HG03025 (cell line): ENCODE results near the gene TMTC4.
"Not testable (repeated sequence)": the region's sequence is repeated elsewhere in the genome, so short reads cannot be mapped to it uniquely, and the experiment has no call there.

ENCODE experiments used
- ATAC-seq: cut with Tn5 transposase; IDR thresholded peaks from one replicate; pipeline ENCODE4 v1.9.1; 2021; ENCODE audit warnings: mild to moderate bottlenecking, moderate library complexity; ENCODE audit not compliant: unreplicated experiment, low FRiP score

Gene TMTC4

GRCh38 chr13:100674572-100674871 is at the start of gene TMTC4:
Gene TMTC4 (minus strand): TSS chr13:100674795. CDS start chr13:100670362, 4,433 bp downstream.
- peak; percentile 44 for ATAC-seq

- ATAC-seq = no peak
Measured at GRCh38 chr13:100722517-100722916, 47.9 kb upstream of the TMTC4 start.

GRCh38 chr13:100721885-100722512 is 47.4 kb upstream of the TMTC4 start:
- no peak for ATAC-seq

GRCh38 chr13:100715604-100716003 is 41.0 kb upstream of the TMTC4 start:
- no peak for ATAC-seq

DNA sequence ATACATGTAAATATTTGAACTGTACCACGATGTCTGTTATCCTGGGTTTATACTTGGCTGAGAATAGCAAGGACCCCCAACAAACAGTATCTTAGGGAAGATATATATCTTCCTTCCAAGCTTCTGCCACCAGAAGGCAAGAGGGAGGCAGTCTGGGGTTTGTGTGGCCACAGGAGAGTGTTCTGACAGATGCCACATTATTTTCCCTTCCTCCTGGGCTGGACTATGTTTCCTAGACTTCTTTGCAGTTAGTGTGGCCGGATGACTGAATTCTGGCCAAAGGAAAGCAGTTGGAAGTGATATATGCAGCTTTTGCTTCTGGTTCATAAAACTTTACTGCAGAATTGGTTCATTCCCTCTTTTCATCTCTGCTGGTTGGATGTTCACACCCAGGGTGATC is 39.9 kb upstream of the TMTC4 start:
- no peak for ATAC-seq

- no peak for ATAC-seq
Measured at GRCh38 chr13:100710176-100710575, 35.6 kb upstream of the TMTC4 start.

- no peak for ATAC-seq
Measured at GRCh38 chr13:100707818-100708740, 33.5 kb upstream of the TMTC4 start.

- not testable (repeated sequence) for ATAC-seq
Measured at GRCh38 chr13:100698331-100698730, 23.7 kb upstream of the TMTC4 start.

GRCh38 chr13:100695509-100695773 is 20.8 kb upstream of the TMTC4 start:
- no peak for ATAC-seq

DNA sequence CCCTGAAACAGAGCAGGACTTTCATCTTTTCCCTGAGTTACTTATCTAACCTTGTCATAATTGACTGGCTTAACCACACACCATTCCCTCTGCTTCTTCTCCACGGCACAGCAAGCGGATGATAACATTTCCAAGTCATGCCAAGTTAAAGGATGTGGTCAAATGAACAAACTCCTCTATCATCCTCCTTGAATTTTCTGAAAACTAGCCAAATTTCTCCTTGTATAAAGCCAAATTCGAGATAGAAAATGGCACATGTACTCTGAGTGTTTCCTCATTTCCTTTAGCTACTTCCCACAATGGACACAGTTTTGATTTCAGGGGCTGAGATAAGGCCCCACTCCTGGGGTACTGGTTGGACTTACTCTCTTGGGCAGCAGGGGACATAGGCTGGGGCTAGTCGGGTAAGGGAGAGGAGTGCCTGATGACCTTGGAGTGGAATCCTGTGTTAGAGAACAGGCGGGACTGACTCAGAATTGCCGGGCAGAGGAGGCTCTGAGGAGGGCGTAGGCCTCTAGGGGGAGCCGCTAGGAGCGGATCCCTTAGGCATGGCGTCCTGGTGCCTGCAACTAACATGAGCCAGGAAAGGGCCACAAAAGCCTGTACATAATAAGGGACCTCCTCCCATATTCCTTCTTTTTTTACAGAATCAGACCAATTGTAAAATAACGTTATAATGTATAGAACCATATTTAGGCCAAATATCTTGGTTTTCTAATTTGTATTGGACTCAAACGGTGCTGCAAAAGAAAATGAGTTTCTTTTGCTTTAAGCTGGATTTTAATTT is 20.3 kb upstream of the TMTC4 start:
- no peak for ATAC-seq

DNA sequence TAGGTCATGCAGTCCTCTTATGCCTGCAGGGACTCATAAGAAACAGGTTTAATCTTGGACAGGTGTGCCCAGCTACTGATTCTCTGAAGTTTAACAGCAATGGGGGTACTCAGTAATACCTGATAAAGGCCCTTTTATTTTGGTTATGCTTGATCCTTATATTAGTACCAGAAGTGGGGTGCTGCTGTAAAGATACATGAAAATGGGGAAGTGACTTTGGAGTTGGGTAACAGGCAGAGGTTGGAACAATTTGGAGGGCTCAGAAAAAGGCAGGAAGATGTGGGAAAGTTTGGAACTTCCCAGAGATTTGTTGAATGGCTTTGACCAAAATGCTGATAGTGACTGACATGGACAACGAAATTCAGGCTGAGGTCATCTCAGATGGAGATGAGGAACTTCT is 14.6 kb upstream of the TMTC4 start:
- ATAC-seq = no peak

- ATAC-seq = no peak
Measured at GRCh38 chr13:100680131-100680530, 5.5 kb upstream of the TMTC4 start.

DNA sequence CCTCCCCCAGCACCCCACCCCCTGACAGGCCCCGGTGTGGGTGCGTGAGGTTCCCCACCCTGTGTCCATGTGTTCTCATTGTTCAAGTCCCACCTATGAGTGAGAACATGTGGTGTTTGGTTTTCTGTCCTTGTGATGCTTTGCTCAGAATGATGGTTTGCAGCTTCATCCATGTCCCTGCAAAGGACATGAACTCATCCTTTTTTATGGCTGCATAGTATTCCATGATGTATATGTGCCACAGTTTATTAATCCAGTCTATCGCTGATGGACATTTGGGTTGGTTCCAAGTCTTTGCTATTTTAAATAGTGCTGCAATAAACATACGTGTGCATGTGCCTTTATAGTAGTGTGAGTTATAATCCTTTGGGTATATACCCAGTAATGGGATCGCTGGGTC is 2.5 kb upstream of the TMTC4 start:
- not testable (repeated sequence) for ATAC-seq

DNA sequence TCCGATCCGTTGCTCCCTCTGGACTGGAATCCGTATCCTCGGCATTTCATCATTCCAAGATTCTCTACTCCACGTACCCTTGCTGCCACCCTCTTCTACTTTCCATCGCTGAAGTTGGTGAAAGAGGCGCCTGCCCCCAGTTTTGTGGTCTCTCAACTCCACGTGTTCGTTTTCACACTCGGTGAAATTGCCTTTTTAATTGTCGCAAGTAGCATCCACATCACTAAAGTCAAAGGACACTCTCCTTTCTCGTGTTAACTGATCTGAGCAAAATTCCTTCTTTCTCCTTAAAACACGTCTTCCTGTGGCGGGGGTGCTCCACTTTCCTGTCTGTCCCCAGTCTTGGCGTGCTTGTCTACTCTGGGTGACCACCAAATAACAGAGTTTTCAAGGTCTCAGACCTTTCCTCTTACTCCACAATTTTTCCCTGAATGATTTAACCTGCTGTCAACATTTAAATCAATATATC is 1.1 kb upstream of the TMTC4 start:
- ATAC-seq = no peak

- ATAC-seq = peak; percentile 97
Measured at GRCh38 chr13:100674872-100675660, 471 bp upstream of the TMTC4 start.

DNA sequence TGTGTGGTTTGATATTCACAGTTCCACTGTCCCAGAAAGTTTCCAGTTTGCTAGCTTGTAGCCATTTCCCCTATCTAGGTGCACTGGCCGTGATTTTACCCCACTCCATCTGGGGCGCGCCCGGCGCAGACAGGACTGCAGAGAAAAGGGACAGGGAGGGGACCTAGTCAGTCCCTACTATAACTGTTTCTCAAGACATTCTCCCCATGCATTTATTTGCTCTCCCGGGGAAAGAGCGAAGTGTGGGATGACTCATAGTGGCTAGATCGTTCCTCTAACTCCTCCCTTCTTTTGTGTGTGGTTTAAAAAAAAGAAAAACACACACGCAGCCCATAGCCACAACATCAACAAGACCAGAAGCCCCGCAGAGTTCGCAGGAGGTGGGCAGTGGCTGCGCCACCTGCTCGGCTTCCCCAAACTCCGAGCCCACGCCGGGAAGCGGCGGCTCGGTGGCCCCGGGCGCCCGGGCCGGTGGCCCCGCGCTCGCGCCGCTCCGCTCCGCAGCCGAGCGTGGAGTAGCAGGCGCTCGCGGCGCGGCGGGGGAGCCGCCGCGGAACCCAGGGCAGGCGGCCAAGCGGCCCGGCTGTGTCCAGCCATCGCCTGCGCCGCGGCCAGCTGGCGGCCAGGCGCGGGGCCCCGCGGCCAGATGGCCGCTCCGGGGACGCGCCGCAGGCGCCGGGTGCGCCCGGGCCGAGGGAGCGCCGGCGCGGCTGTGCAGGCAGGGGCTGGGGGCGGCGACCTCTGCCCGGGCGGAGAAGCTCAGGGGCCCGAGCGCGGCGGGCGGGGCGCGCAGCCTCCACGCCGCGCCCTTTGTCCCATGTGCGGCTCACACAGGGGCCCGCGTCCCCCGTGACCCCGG is 653 bp downstream of the TMTC4 start:
- ATAC-seq = peak; percentile 27

DNA sequence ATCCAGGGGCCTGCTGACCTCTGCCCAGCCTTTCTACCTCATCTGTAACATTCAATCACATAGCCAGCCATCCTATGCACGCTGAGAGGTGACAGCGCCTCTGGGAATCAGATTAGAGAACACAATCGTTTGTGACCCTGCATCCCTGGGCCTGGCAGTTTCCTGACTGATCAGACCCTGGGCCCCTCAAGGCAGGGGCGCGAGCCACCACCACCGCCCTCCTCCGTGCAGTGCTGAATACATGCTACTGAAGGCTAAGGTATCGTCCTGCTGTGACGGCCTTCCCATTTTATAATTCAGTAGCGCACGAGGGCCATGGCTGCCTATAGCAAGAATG is 1.3 kb downstream of the TMTC4 start:
- no peak for ATAC-seq

DNA sequence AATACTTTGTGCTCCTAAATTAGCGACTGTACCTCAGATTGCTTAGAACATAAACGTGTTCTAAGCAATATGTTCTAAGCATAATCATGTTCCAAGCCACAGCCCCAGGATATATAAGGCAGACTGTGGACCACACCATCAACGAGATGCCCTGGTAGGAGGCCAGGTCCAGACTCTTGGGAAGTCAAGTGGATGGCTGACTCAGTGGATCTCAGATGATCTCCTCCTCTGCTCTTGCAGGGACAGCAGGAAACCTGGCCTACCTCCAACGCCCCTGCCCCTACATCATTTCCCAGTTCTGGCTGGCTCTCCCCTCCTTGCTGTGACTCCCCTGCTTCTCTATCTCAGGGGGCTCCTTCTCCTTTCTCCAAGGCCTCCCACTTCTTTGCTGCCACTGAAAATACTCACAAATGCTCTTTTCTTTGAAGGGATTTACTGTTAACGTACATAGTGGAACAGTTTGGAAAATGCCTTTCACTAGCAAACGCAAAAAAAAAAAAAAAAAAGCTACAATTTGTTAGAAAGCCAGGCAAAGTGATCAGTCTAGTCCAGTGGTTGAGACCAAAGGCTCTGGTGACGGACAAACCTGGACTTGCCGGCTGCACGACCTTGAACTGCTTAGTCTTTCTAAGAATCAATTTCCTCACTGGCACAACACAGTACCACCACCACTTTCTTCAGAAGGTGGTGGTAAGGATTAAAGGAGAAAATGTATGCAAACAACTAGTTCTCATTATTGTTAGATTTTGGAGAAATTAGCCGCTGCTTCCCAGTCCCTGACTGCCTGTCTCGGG is 3.0 kb downstream of the TMTC4 start:
- ATAC-seq = no peak

DNA sequence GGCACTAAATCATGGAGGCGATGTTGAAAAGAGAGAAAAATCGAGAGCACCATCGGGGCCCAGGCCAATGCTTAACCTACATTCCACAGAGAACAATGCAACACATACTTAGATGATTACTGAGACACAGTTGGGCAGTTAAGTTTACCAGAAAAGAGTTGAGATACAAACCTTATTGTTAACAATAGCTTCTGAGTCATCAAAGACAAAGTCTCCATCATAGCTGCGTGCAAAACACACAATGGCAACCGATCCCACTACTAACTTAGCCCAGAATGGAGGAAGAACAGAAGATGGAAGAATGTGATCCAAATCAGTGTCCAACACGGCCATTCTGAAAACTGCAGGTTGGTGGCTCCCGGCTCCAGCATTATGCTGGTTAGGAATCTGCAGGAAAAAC is 6.2 kb downstream of the TMTC4 start:
- no peak for ATAC-seq
